CD4-positive, CD25-positive, alpha-beta regulatory T cell (primary cell): ENCODE data around the gene FAM81A. TPM values are rescaled to one million over a fixed set of nuclear protein-coding genes. Genes with fewer than 3 reads are reported as not detected.
A peak's percentile ranks its signal among the peaks of the same experiment; 100 is the strongest.
"Not testable (repeated sequence)": the region's sequence is repeated elsewhere in the genome, so short reads cannot be mapped to it uniquely, and the experiment has no call there.

Source experiments
- ATAC-seq, 2 donors: fragments of 150-1000 bp; cut with Tn5 transposase; one replicate each; pipeline ENCODE4 v1.10.0; 2021; ENCODE audit warnings: low read depth in 2 of 2, moderate number of reproducible peaks in 2 of 2, moderate library complexity in 1 of 2
- DNase-seq, 3 donors: peaks; one replicate each; pipeline versions ENCODE4 v3.0.0 to v3.0.0-alpha.2; 2012 to 2022; ENCODE audit warnings: mixed read lengths in 1 of 3
- H3K27ac ChIP-seq: one replicate; pipeline ENCODE4 v1.7.0; 2013; ENCODE audit warnings: mild to moderate bottlenecking, low read length; ENCODE audit not compliant: insufficient read depth, poor library complexity, severe bottlenecking
- H3K27me3 ChIP-seq: one replicate; pipeline ENCODE4 v1.7.0; 2013; ENCODE audit warnings: low read length; ENCODE audit not compliant: control insufficient read depth, insufficient read depth
- H3K36me3 ChIP-seq: one replicate; pipeline ENCODE4 v1.7.0; 2013; ENCODE audit warnings: mild to moderate bottlenecking, low read length, moderate library complexity; ENCODE audit not compliant: control insufficient read depth, insufficient read depth
- H3K4me1 ChIP-seq: 2 replicates; pipeline ENCODE4 v1.7.0; 2013; ENCODE audit warnings: mild to moderate bottlenecking, low read length; ENCODE audit not compliant: insufficient read depth, control insufficient read depth, poor library complexity, severe bottlenecking
- H3K4me3 ChIP-seq: one replicate; pipeline ENCODE4 v1.7.0; 2013; ENCODE audit warnings: low read depth, mild to moderate bottlenecking, low read length, moderate library complexity
- H3K9me3 ChIP-seq, 2 experiments: 1 replicate in 1 of 2; 2 replicates in 1 of 2; pipeline ENCODE4 v1.7.0; 2013; ENCODE audit warnings: low read length in 2 of 2, mild to moderate bottlenecking in 1 of 2, moderate library complexity in 1 of 2; ENCODE audit not compliant: control insufficient read depth in 2 of 2
- H3K27ac Mint-ChIP-seq, 3 donors: one replicate each; pipeline ENCODE4 v1.8.0; 2020 to 2022; ENCODE audit warnings: mild to moderate bottlenecking in 3 of 3, mixed read lengths in 3 of 3, moderate library complexity in 2 of 3
- H3K27me3 Mint-ChIP-seq: one replicate; pipeline ENCODE4 v1.8.0; 2022; ENCODE audit warnings: mild to moderate bottlenecking, mixed read lengths
- H3K36me3 Mint-ChIP-seq: one replicate; pipeline ENCODE4 v1.8.0; 2020; ENCODE audit warnings: mixed read lengths
- H3K4me1 Mint-ChIP-seq, 4 donors: one replicate each; pipeline ENCODE4 v1.8.0; 2020 to 2022; ENCODE audit warnings: mixed read lengths in 4 of 4, mild to moderate bottlenecking in 1 of 4
- H3K4me3 Mint-ChIP-seq, 4 donors: one replicate each; pipeline ENCODE4 v1.8.0; 2020 to 2022; ENCODE audit warnings: mild to moderate bottlenecking in 4 of 4, mixed read lengths in 4 of 4, moderate library complexity in 3 of 4
- H3K9me3 Mint-ChIP-seq, 7 donors: one replicate each; pipeline ENCODE4 v1.8.0; 2020 to 2022; ENCODE audit warnings: mixed read lengths in 7 of 7, mild to moderate bottlenecking in 3 of 7, moderate library complexity in 2 of 7
- polyA plus RNA-seq, 4 donors: library from polyadenylated mRNA; unstranded; fragments of 300-500 nt; fragmentation: Illumina TruSeq; gene quantifications; one replicate each; pipeline ENCODE4 v1.2.3, GENCODE V29; 2021
- total RNA-seq: library from RNA; stranded (reverse); gene quantifications from one replicate; pipeline ENCODE4 v1.2.3, GENCODE V29; 2022

FAM81A gene
- total and polyA plus RNA-seq, 5 donors from 2014 or later = not detected

- no peak overlapping the region for H3K27ac ChIP-seq
- no peaks in the 10 kb centered on the region for H3K9me3 ChIP-seq
- H3K9me3 Mint-ChIP-seq = no peaks in the 10 kb centered on the region
- peaks cover 9% of the 10 kb centered on the region for H3K27me3 ChIP-seq
- H3K4me1 ChIP-seq = peaks cover 3% of the 10 kb centered on the region
- H3K4me1 Mint-ChIP-seq = peaks cover 2 to 23% (median 4%) of the 10 kb centered on the region in 4 donors
- peak overlapping the region in 2 of 4 donors; percentile 17 to 41 for H3K4me3 Mint-ChIP-seq
- peak overlapping the region in 2 of 3 donors; percentile 4 to 55 for H3K27ac Mint-ChIP-seq
- no peaks in the 10 kb centered on the region for H3K36me3 ChIP-seq
- H3K27me3 Mint-ChIP-seq = peaks cover 14% of the 10 kb centered on the region
- no peak overlapping the region for H3K4me3 ChIP-seq
- no peaks in the 10 kb centered on the region for H3K36me3 Mint-ChIP-seq
- DNase-seq (no peak), ATAC-seq (no peak)
Measured at GRCh38 chr15:59523702-59524101, 85.7 kb downstream of the FAM81A start.

DNA sequence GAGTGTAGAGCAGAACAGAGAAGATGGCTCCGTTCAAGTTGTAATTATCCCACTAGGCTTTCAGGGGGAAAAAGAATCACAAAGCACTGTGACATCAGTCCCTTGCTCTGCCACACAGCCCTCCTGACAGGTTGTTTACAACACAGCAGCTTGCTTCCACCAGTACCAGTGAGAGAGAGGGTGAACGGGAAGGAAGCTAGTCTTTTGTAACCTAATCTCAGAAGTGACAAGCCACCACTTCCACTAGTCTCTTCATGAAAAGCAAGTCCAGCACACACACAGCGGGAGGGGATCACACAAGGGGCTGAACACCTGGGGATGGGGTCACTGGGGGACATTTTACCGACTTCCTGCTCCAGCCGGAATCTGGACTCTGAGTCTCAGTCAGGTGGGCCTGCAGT is 86.3 kb downstream of the FAM81A start:
- Histone ChIP-seq H3K9me3 (no peaks in the 10 kb centered on the region), H3K27me3 (peaks cover 9% of the 10 kb centered on the region), H3K4me1 (peaks cover 3% of the 10 kb centered on the region), H3K27ac (no peak overlapping the region), H3K4me3 (no peak overlapping the region), H3K36me3 (no peaks in the 10 kb centered on the region)
- Mint-ChIP-seq H3K4me3 (peak overlapping the region in 1 of 4 donors; percentile 45), H3K27me3 (peaks cover 18% of the 10 kb centered on the region), H3K27ac (peak overlapping the region; percentile 4 to 55 (median 48)), H3K4me1 (peaks cover 4 to 26% (median 7%) of the 10 kb centered on the region in 4 donors), H3K36me3 (no peaks in the 10 kb centered on the region), H3K9me3 (no peaks in the 10 kb centered on the region)
- peak in 1 of 3 donors; percentile 43 for DNase-seq
- peak; percentile 49 to 65 for ATAC-seq

- Mint-ChIP-seq H3K4me1 (peaks cover 4 to 26% (median 7%) of the 10 kb centered on the region in 4 donors), H3K27me3 (peaks cover 20% of the 10 kb centered on the region)
- H3K27me3 ChIP-seq, H3K4me1 ChIP-seq, H3K36me3 Mint-ChIP-seq, DNase-seq, H3K36me3 ChIP-seq, H3K4me3 ChIP-seq, H3K27ac Mint-ChIP-seq, H3K9me3 ChIP-seq, H3K9me3 Mint-ChIP-seq, H3K27ac ChIP-seq, H3K4me3 Mint-ChIP-seq, ATAC-seq: not testable (repeated sequence)
Measured at GRCh38 chr15:59526466-59526865, 88.5 kb downstream of the FAM81A start.

DNA sequence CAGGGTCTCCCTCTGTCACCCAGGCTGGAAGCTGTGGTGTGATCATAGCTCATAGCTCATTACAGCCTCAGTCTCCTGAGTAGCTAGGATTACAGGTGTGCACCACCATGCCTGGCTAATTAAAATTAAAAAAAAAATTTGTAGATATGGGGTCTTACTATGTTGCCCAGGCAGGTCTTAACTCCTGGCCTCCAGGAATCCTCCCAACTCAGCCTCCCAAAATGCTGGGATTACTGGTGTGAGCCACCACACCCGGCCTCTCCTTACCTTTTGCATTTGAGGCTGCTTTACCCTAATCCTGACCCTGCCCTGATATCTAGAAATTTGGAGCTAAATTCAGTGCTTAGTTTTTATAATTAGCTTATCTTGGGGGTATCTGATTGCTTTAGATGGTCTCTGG is 90.4 kb downstream of the FAM81A start:
- Mint-ChIP-seq H3K27me3 (peaks cover 12% of the 10 kb centered on the region), H3K27ac (no peak overlapping the region), H3K4me3 (no peak overlapping the region), H3K4me1 (peaks cover 4 to 21% (median 7%) of the 10 kb centered on the region in 4 donors), H3K36me3 (no peaks in the 10 kb centered on the region), H3K9me3 (no peaks in the 10 kb centered on the region)
- ATAC-seq (no peak), DNase-seq (no peak)
- H3K9me3 ChIP-seq = no peaks in the 10 kb centered on the region
- H3K4me3 ChIP-seq = no peak overlapping the region
- no peaks in the 10 kb centered on the region for H3K27me3 ChIP-seq
- peaks cover 7% of the 10 kb centered on the region for H3K4me1 ChIP-seq
- no peak overlapping the region for H3K27ac ChIP-seq
- no peaks in the 10 kb centered on the region for H3K36me3 ChIP-seq

DNA sequence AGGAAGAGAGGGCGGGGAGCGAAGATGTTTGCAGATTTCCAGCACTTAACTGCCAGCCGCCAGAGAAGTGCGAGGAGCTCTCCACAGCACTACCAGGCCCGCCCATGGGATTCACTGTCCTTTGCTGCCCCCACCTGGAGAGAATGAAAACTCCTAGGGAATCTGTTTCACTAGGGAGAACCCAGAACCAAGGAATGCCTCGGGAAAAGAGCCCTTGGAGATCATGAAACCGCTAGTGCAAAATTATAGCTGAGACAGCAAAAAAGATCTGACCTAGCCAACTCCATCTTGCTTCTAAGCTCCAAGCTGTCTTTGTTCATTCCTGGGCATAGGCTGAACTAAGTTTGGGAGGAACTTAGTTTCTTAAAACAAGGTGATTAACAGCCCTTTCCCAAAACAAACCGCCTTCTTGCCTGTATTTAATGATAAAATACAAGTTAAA is 91.0 kb downstream of the FAM81A start:
- Mint-ChIP-seq H3K4me3 (no peak overlapping the region), H3K27ac (no peak overlapping the region), H3K27me3 (peaks cover 12% of the 10 kb centered on the region), H3K9me3 (no peaks in the 10 kb centered on the region), H3K4me1 (peaks cover 4 to 16% (median 5%) of the 10 kb centered on the region in 4 donors), H3K36me3 (no peaks in the 10 kb centered on the region)
- H3K9me3 ChIP-seq = no peaks in the 10 kb centered on the region
- no peaks in the 10 kb centered on the region for H3K36me3 ChIP-seq
- ATAC-seq (peak; percentile 60 to 64), DNase-seq (peak; percentile 45 to 64 (median 55))
- no peak overlapping the region for H3K4me3 ChIP-seq
- no peak overlapping the region for H3K27ac ChIP-seq
- no peaks in the 10 kb centered on the region for H3K27me3 ChIP-seq
- H3K4me1 ChIP-seq = peaks cover 4% of the 10 kb centered on the region

DNA sequence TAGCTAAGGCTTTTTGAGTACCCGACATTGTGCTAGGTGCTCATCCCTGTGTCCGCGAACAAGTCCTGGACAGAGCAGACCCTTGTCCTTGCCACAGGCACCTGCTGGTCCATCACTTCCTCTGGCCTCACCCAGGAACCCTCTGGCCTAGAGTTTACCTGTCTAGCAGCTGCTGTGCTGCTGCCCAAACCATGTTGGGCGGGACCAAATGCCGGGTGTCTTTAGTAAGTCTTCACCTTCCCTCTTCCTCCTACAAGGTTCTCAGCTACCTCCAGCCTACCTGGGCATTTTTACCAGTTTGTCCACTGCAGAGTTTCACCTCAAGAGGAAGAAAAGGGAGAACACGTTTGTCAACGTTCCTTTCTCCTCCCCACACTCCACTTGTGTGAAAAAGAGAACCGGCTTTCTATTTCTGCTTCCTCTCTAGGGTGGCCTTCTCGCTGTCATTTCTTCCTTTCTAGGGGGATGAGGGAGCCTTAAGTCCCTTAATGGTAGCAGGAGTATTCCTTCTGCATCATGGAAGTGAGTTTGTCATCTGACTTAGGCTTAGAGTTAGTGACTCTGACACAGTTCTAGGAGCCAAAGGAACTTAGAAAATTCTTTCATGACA is 93.2 kb downstream of the FAM81A start:
- H3K4me3 ChIP-seq = no peak overlapping the region
- H3K27me3 ChIP-seq = no peaks in the 10 kb centered on the region
- Mint-ChIP-seq H3K36me3 (no peaks in the 10 kb centered on the region), H3K27ac (no peak overlapping the region), H3K27me3 (peaks cover 16% of the 10 kb centered on the region), H3K4me1 (peaks cover 4 to 8% (median 4%) of the 10 kb centered on the region in 4 donors), H3K9me3 (no peaks in the 10 kb centered on the region), H3K4me3 (no peak overlapping the region)
- H3K36me3 ChIP-seq = no peaks in the 10 kb centered on the region
- H3K27ac ChIP-seq = no peak overlapping the region
- ATAC-seq (no peak), DNase-seq (no peak)
- H3K9me3 ChIP-seq = no peaks in the 10 kb centered on the region
- H3K4me1 ChIP-seq = peaks cover 4% of the 10 kb centered on the region

GRCh38 chr15:59532770-59533379 is 94.9 kb downstream of the FAM81A start:
- Mint-ChIP-seq H3K4me1 (peaks cover 4 to 8% (median 4%) of the 10 kb centered on the region in 4 donors), H3K36me3 (no peaks in the 10 kb centered on the region), H3K27ac (no peak overlapping the region), H3K4me3 (no peak overlapping the region), H3K27me3 (peaks cover 16% of the 10 kb centered on the region), H3K9me3 (peaks cover 0 to 1% (median 0%) of the 10 kb centered on the region in 7 donors)
- peak in 2 of 3 donors; percentile 23 to 66 for DNase-seq
- Histone ChIP-seq H3K36me3 (no peaks in the 10 kb centered on the region), H3K27ac (no peak overlapping the region), H3K27me3 (no peaks in the 10 kb centered on the region), H3K9me3 (no peaks in the 10 kb centered on the region), H3K4me3 (no peak overlapping the region), H3K4me1 (peaks cover 4% of the 10 kb centered on the region)
- ATAC-seq = peak in 1 of 2 donors; percentile 28

GRCh38 chr15:59536553-59536952 is 98.6 kb downstream of the FAM81A start:
- Mint-ChIP-seq H3K9me3 (peaks cover 0 to 1% (median 0%) of the 10 kb centered on the region in 7 donors), H3K36me3 (no peaks in the 10 kb centered on the region), H3K27me3 (peaks cover 12% of the 10 kb centered on the region), H3K27ac (no peak overlapping the region), H3K4me3 (no peak overlapping the region), H3K4me1 (peaks cover 0 to 4% (median 1%) of the 10 kb centered on the region in 4 donors)
- Histone ChIP-seq H3K9me3 (no peaks in the 10 kb centered on the region), H3K36me3 (no peaks in the 10 kb centered on the region), H3K4me3 (no peak overlapping the region), H3K27ac (no peak overlapping the region), H3K27me3 (no peaks in the 10 kb centered on the region), H3K4me1 (peaks cover 4% of the 10 kb centered on the region)
- DNase-seq (no peak), ATAC-seq (no peak)
